IMR-90 (cell line): ENCODE data around the gene SUGT1. TPM values are rescaled to one million over a fixed set of nuclear protein-coding genes. Genes with fewer than 3 reads are reported as not detected.

Source experiments
- ATAC-seq: fragments of 200-7000 bp; cut with Tn5 transposase; 2 replicates; pipeline ENCODE4 v1.9.1; 2020; ENCODE audit warnings: low read depth, mild to moderate bottlenecking, moderate library complexity
- BruUV-seq: library from RNA; stranded (reverse); fragments of 400-500 nt; replicated peaks from 2 replicates; lab custom pipeline; 2021; lab: Mats Ljungman, UMichigan
- CTCF ChIA-PET: fragments of 300-600 bp; formaldehyde crosslinking; extraction: SDS; loops from one replicate; lab custom pipeline; 2021; ENCODE audit warnings: antibody characterized with exemption; lab: Yijun Ruan, JAX
- POLR2A ChIA-PET: fragments of 300-600 bp; sonication (Branson Sonifier 250); formaldehyde crosslinking; loops from one replicate; lab custom pipeline; 2022; ENCODE audit warnings: antibody characterized with exemption; ENCODE audit not compliant: unreplicated experiment; lab: Charles Lee
- DNase-seq: peaks from one replicate; pipeline ENCODE4 v3.0.0; 2013
- H2AFZ ChIP-seq: replicated peaks from 2 replicates; pipeline ENCODE3; 2013; ENCODE audit warnings: low read length, mild to moderate bottlenecking; ENCODE audit not compliant: poor library complexity
- H2AK5ac ChIP-seq: 2 replicates; pipeline ENCODE4 v1.6.1; 2013; ENCODE audit warnings: low read depth, low read length, inconsistent platforms
- H2AK9ac ChIP-seq: replicated peaks from 2 replicates; pipeline ENCODE3; 2013; ENCODE audit warnings: mild to moderate bottlenecking, low read depth, low read length, moderate library complexity; ENCODE audit not compliant: poor library complexity
- H2BK120ac ChIP-seq: 2 replicates; pipeline ENCODE4 v1.6.1; 2013; ENCODE audit warnings: low read depth, low read length, inconsistent platforms
- H2BK15ac ChIP-seq: 3 replicates; pipeline ENCODE4 v1.6.1; 2013; ENCODE audit warnings: low read depth, low read length, inconsistent platforms
- H2BK20ac ChIP-seq: 2 replicates; pipeline ENCODE4 v1.6.1; 2013; ENCODE audit warnings: low read depth, mild to moderate bottlenecking, inconsistent platforms, low read length, moderate library complexity
- H2BK5ac ChIP-seq: 2 replicates; pipeline ENCODE4 v1.6.1; 2013; ENCODE audit warnings: mild to moderate bottlenecking, low read depth, low read length, inconsistent platforms; ENCODE audit not compliant: poor library complexity, severe bottlenecking
- H3K14ac ChIP-seq: replicated peaks from 2 replicates; pipeline ENCODE4 v1.6.1; 2013; ENCODE audit warnings: low read depth, low read length, inconsistent platforms
- H3K18ac ChIP-seq: 2 replicates; pipeline ENCODE4 v1.6.1; 2013; ENCODE audit warnings: low read depth, low read length, control low read depth
- H3K23ac ChIP-seq: 2 replicates; pipeline ENCODE4 v1.6.1; 2013; ENCODE audit warnings: low read depth, low read length, inconsistent platforms
- H3K27ac ChIP-seq: 2 replicates; pipeline ENCODE4 v1.5.1; 2013; ENCODE audit warnings: mild to moderate bottlenecking, control low read depth, low read length; ENCODE audit not compliant: insufficient read depth
- H3K27me3 ChIP-seq: 2 replicates; pipeline ENCODE4 v1.6.1; 2013; ENCODE audit warnings: low read length; ENCODE audit not compliant: control insufficient read depth, insufficient read depth
- H3K36me3 ChIP-seq: 2 replicates; pipeline ENCODE4 v1.6.1; 2013; ENCODE audit warnings: low read length, mixed read lengths; ENCODE audit not compliant: control insufficient read depth, insufficient read depth
- H3K4ac ChIP-seq: 2 replicates; pipeline ENCODE4 v1.6.1; 2013; ENCODE audit warnings: low read depth, low read length, inconsistent platforms
- H3K4me1 ChIP-seq: 2 replicates; pipeline ENCODE4 v1.6.1; 2013; ENCODE audit warnings: low read length, mixed read lengths; ENCODE audit not compliant: control insufficient read depth, insufficient read depth
- H3K4me2 ChIP-seq: 2 replicates; pipeline ENCODE4 v1.6.1; 2013; ENCODE audit warnings: low read depth, mild to moderate bottlenecking, control low read depth, low read length, moderate library complexity
- H3K4me3 ChIP-seq: 2 replicates; pipeline ENCODE4 v1.5.1; 2013; ENCODE audit warnings: low read depth, mild to moderate bottlenecking, control low read depth, low read length, moderate library complexity; ENCODE audit not compliant: insufficient read depth
- H3K56ac ChIP-seq: 2 replicates; pipeline ENCODE4 v1.6.1; 2013; ENCODE audit warnings: low read length, inconsistent platforms; ENCODE audit not compliant: insufficient read depth; ENCODE audit errors: extremely low read depth
- H3K79me1 ChIP-seq, 2 experiments: 2 replicates each; pipeline ENCODE4 v1.6.1; 2013; ENCODE audit warnings: low read length in 2 of 2, inconsistent platforms in 1 of 2, low read depth in 1 of 2
- H3K9ac ChIP-seq: 2 replicates; pipeline ENCODE4 v1.6.1; 2013; ENCODE audit warnings: low read depth, low read length, control low read depth
- H3K9me1 ChIP-seq: 2 replicates; pipeline ENCODE4 v1.6.1; 2013; ENCODE audit warnings: low read length, inconsistent platforms; ENCODE audit not compliant: insufficient read depth
- H3K9me3 ChIP-seq: 2 replicates; pipeline ENCODE4 v1.6.1; 2013; ENCODE audit warnings: low read length; ENCODE audit not compliant: control insufficient read depth, insufficient read depth
- H4K20me1 ChIP-seq: 2 replicates; pipeline ENCODE4 v1.6.1; 2013; ENCODE audit warnings: low read length, inconsistent platforms; ENCODE audit not compliant: insufficient read depth
- H4K5ac ChIP-seq: 2 replicates; pipeline ENCODE4 v1.6.1; 2013; ENCODE audit warnings: mild to moderate bottlenecking, low read depth, low read length, control low read depth
- H4K8ac ChIP-seq, 2 experiments: 2 replicates each; pipeline ENCODE4 v1.6.1; 2013; ENCODE audit warnings: low read depth in 2 of 2, low read length in 2 of 2, control low read depth in 1 of 2, inconsistent platforms in 1 of 2
- H4K91ac ChIP-seq: 2 replicates; pipeline ENCODE4 v1.6.1; 2013; ENCODE audit warnings: low read depth, low read length, inconsistent platforms; ENCODE audit not compliant: insufficient read depth
- CEBPB ChIP-seq: IDR thresholded peaks from 2 replicates; pipeline ENCODE4 v1.6.1; 2012; ENCODE audit warnings: low read depth, low read length, improper control_type of control experiment
- CTCF ChIP-seq: conservative IDR thresholded peaks from 2 replicates; pipeline ENCODE4 v1.5.1; 2012; ENCODE audit warnings: mild to moderate bottlenecking, low read depth, low read length, improper control_type of control experiment
- MAFK ChIP-seq: IDR thresholded peaks from 2 replicates; pipeline ENCODE4 v1.6.1; 2012; ENCODE audit warnings: low read depth, low read length, improper control_type of control experiment
- RAD21 ChIP-seq: IDR thresholded peaks from 2 replicates; pipeline ENCODE4 v1.6.1; 2012; ENCODE audit warnings: low read length, improper control_type of control experiment
- dilution Hi-C: fragments of 300-500 bp; cut with HindIII; formaldehyde crosslinking; loops from one replicate; pipeline ENCODE4 v1.14.3; 2018; ENCODE audit warnings: low sequenced_read_pairs; ENCODE audit not compliant: unreplicated experiment
- in situ Hi-C: fragments of 300-500 bp; cut with MboI; formaldehyde crosslinking; loops from 3 replicates; pipeline ENCODE4 v1.14.3; 2019; ENCODE audit warnings: low sequenced_read_pairs, inconsistent platforms, mixed read lengths
- intact Hi-C: fragments of 100-400 bp; cut with micrococcal nuclease; formaldehyde crosslinking; loops from 2 replicates; pipeline ENCODE4 v1.10.0; 2022
- polyA plus RNA-seq, 3 experiments: library from polyadenylated mRNA; depleted of rRNA; stranded (reverse); fragments of >200 nt; gene quantifications; 2 replicates each; pipeline ENCODE4 v1.2.3, GENCODE V29; 2012; ENCODE audit warnings: low replicate concordance in 1 of 3
- total RNA-seq: library from RNA; depleted of rRNA; stranded (reverse); fragments of >200 nt; gene quantifications from 2 replicates; pipeline ENCODE4 v1.2.3, GENCODE V29; 2012

The SUGT1 gene
- total and polyA plus RNA-seq, 2 of the 4 experiments (the other 2 are of a cell fraction): 21.5 to 24.6 TPM

- H2AK9ac ChIP-seq: no peak overlapping the region
- H2AFZ ChIP-seq: no peak overlapping the region
- no peak for TF ChIP-seq MAFK
- TF ChIP-seq CEBPB: no peak
- TF ChIP-seq RAD21: peak; percentile 28; the same call in 1 of the 2 replicates
- peak; percentile 45 for TF ChIP-seq CTCF
- H3K9me1 ChIP-seq: no peaks in the 10 kb centered on the region
- H4K91ac ChIP-seq: no peak overlapping the region
- no peaks in the 10 kb centered on the region for H3K9me3 ChIP-seq
- no peak overlapping the region for H4K8ac ChIP-seq
- H3K4me2 ChIP-seq: no peak overlapping the region
- H3K4me3 ChIP-seq: no peak overlapping the region
- no peak overlapping the region for H3K56ac ChIP-seq
- no peak overlapping the region for H2BK5ac ChIP-seq
- DNase-seq: peak; percentile 16
- H3K36me3 ChIP-seq: peaks cover 32% of the 10 kb centered on the region
- no TSS peak for BruUV-seq
- in situ Hi-C loops: no loop called here
- H3K27me3 ChIP-seq: no peaks in the 10 kb centered on the region
- H3K27ac ChIP-seq: no peak overlapping the region
- ATAC-seq: no peak
- H4K5ac ChIP-seq: no peak overlapping the region
- no peak overlapping the region for H3K18ac ChIP-seq
- H3K23ac ChIP-seq: no peak overlapping the region
- no peak overlapping the region for H3K9ac ChIP-seq
- H3K14ac ChIP-seq: no peak overlapping the region
- peaks cover 7 to 9% of the 10 kb centered on the region in 2 experiments for H3K79me1 ChIP-seq
- ChIA-PET POLR2A (interaction anchor here (0.8 kb wide), 1 partner anchor 12 kb away, joined by 3 read pairs; no protein-coding TSS in a partner anchor), CTCF (interaction anchor here (0.6 to 1.7 kb wide), 10 partner anchors 9 to 486 kb away, joined by 3 to 13 read pairs (median 3); partner anchors contain the start of gene SUGT1)
- intact Hi-C loops: loop anchor here (1.0 kb wide), 1 partner anchor 303 kb away; no protein-coding TSS in a partner anchor
- H3K4ac ChIP-seq: no peak overlapping the region
- no peak overlapping the region for H2BK15ac ChIP-seq
- no peak overlapping the region for H2AK5ac ChIP-seq
- no peaks in the 10 kb centered on the region for H3K4me1 ChIP-seq
- H2BK120ac ChIP-seq: no peak overlapping the region
- H4K20me1 ChIP-seq: no peaks in the 10 kb centered on the region
- H2BK20ac ChIP-seq: no peak overlapping the region
- dilution Hi-C loops: no loop called here
Observed at GRCh38 chr13:52665325-52665724, 12.7 kb downstream of the SUGT1 start.
